ENCODE data around the gene FRMD4A. TPM values are rescaled to one million over a fixed set of nuclear protein-coding genes. Genes with fewer than 3 reads are reported as not detected.

Gene FRMD4A
- total RNA-seq, 1 experiment from 2014 or later: 0.23 TPM

DNA sequence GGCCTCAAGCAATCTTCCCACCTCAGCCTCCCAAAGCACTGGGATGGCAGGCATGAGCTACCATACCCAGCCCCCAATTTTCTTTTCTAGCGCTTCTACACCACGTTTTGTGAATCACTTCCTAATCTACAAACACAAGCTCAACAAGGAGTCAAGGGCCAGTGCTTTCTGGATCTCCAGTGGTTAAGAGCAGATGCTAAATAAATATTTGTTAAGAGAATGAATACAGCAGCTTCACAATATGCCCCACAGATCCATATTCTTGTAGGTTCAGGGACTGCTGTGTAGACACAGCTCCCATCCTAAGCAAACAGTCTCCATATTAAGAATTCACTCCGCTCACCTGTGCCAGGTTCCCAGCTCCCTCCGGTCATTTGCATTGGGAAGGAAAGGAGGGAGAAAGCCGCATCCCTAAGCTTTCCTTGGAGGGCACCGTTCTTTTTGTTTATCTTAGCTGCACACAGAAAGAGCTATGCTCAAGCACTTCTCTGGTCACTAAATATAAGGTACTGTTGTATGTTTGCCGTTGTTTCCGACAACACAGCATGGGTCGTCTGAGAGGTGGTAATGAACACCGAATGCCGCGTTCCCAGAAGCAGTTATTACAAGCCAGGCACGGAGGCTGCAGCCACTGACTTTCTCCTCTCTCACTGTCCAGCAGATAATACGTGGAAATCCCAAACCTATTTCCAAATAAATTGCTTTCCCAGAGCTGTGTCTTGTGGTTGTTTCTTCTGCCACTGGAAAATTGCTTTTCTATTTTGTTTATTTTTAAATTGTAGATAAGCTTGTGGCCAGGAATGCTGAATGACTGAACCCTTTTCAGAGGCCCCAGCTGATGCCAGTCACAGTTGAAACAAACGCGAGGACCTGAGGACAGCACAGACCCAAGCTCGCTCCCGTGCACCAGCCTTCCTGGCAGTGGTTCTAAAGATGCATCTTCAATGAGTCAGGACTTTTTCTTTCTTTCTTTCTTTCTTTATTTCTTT, 526.9 kb downstream of the FRMD4A start:
- no peaks in the 10 kb centered on the region for H3K9me3 Mint-ChIP-seq (ENCODE audit: unreplicated experiment)
- H3K27ac Mint-ChIP-seq (ENCODE audit: low read depth, unreplicated experiment): no peak overlapping the region
- H3K36me3 Mint-ChIP-seq (ENCODE audit: insufficient read depth, unreplicated experiment): no peaks in the 10 kb centered on the region
- intact Hi-C loops (cut with micrococcal nuclease): no loop called here
- no peaks in the 10 kb centered on the region for H3K4me1 Mint-ChIP-seq (ENCODE audit: insufficient read depth, unreplicated experiment)
- ChIA-PET POLR2A (no interaction called here), CTCF (interaction anchor here (0.8 to 0.9 kb wide), 2 partner anchors 17 to 290 kb away, joined by 3 read pairs; no protein-coding TSS in a partner anchor)
- no TSS peak for BruUV-seq (replicated peaks)
- DNase-seq (ENCODE audit: unreplicated experiment): no peak
- TF ChIP-seq, protein P1, sequence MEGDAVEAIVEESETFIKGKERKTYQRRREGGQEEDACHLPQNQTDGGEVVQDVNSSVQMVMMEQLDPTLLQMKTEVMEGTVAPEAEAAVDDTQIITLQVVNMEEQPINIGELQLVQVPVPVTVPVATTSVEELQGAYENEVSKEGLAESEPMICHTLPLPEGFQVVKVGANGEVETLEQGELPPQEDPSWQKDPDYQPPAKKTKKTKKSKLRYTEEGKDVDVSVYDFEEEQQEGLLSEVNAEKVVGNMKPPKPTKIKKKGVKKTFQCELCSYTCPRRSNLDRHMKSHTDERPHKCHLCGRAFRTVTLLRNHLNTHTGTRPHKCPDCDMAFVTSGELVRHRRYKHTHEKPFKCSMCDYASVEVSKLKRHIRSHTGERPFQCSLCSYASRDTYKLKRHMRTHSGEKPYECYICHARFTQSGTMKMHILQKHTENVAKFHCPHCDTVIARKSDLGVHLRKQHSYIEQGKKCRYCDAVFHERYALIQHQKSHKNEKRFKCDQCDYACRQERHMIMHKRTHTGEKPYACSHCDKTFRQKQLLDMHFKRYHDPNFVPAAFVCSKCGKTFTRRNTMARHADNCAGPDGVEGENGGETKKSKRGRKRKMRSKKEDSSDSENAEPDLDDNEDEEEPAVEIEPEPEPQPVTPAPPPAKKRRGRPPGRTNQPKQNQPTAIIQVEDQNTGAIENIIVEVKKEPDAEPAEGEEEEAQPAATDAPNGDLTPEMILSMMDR (IDR thresholded peaks at IDR 0.05; ENCODE audit: unreplicated experiment): no peak
- H3K27me3 Mint-ChIP-seq (ENCODE audit: insufficient read depth, unreplicated experiment): no peaks in the 10 kb centered on the region
- no peak overlapping the region for H3K4me3 Mint-ChIP-seq (ENCODE audit: unreplicated experiment)

DNA sequence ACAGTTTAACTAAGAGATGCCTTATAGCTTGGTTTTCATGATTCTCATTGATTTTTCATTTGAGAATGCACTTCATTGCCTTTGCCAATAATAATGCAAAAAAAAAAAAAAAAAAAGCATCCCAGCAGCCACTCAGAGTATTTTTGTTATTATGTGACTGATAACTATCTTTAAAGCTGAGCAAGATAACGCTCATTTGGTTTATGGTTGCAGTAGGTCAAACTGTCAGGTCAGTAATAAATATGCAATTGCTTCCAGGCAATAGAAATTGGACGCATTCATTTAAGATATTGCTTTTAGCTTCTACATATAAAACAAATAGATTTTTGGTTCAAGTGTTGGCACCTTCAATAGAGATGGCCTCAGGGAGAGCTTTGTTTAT, 528.8 kb downstream of the FRMD4A start:
- no peak for DNase-seq (ENCODE audit: unreplicated experiment)
- H3K27ac Mint-ChIP-seq (ENCODE audit: low read depth, unreplicated experiment): no peak overlapping the region
- no TSS peak for BruUV-seq (replicated peaks)
- no peaks in the 10 kb centered on the region for H3K27me3 Mint-ChIP-seq (ENCODE audit: insufficient read depth, unreplicated experiment)
- POLR2A ChIA-PET: no interaction called here
- CTCF ChIA-PET: interaction anchor here (0.7 to 1.0 kb wide), 2 partner anchors 13 to 292 kb away, joined by 3 read pairs; no protein-coding TSS in a partner anchor
- H3K36me3 Mint-ChIP-seq (ENCODE audit: insufficient read depth, unreplicated experiment): no peaks in the 10 kb centered on the region
- no peaks in the 10 kb centered on the region for H3K9me3 Mint-ChIP-seq (ENCODE audit: unreplicated experiment)
- H3K4me1 Mint-ChIP-seq (ENCODE audit: insufficient read depth, unreplicated experiment): no peaks in the 10 kb centered on the region
- TF ChIP-seq, protein P1 (IDR thresholded peaks at IDR 0.05; ENCODE audit: unreplicated experiment): no peak
- no peak overlapping the region for H3K4me3 Mint-ChIP-seq (ENCODE audit: unreplicated experiment)
- intact Hi-C loops (cut with micrococcal nuclease): no loop called here

DNA sequence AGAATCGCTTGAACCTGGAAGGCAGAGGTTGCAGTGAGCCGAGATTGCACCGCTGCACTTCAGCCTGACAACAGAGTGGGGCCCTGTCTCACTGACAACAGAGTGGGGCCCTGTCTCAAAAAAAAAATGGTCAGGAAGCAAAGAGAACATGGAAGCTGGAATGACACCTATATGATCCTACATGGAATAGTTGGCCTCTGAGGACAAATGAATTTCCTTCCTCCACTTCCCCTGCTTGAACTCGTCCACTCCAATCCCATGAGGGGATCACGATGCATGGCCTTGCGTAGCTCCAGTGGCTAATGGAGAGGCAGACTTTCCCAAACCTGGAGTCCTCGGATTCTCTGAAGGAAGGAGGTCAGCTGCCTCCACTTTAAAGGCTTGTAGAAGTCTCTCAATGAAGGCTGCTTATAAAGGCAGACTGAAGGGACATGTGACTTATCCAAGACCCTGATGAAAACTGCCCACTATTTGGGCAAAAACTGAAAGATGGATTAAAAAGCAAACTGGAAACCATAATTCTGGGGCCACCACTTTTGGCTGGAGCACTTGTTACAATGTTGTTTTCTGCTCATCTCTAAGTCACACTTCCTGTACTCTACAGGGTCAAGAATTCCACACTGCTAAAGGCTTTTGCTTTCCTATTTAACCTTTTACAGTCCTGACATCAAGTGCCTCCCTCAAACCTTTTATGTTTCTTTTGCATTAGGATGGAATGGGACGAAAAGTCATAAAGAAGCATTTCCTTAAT, 529.4 kb downstream of the FRMD4A start:
- ChIA-PET POLR2A (interaction anchor here (0.7 kb wide), 1 partner anchor 280 kb away, joined by 3 read pairs; no protein-coding TSS in a partner anchor), CTCF (interaction anchor here (0.7 to 1.0 kb wide), 2 partner anchors 12 to 293 kb away, joined by 3 read pairs; no protein-coding TSS in a partner anchor)
- TF ChIP-seq, protein P1 (IDR thresholded peaks at IDR 0.05; ENCODE audit: unreplicated experiment): no peak
- intact Hi-C loops (cut with micrococcal nuclease): no loop called here
- Mint-ChIP-seq H3K9me3 (ENCODE audit: unreplicated experiment) (no peaks in the 10 kb centered on the region), H3K4me1 (ENCODE audit: insufficient read depth, unreplicated experiment) (peaks cover 1% of the 10 kb centered on the region), H3K36me3 (ENCODE audit: insufficient read depth, unreplicated experiment) (no peaks in the 10 kb centered on the region), H3K27ac (ENCODE audit: low read depth, unreplicated experiment) (no peak overlapping the region), H3K27me3 (ENCODE audit: insufficient read depth, unreplicated experiment) (no peaks in the 10 kb centered on the region), H3K4me3 (ENCODE audit: unreplicated experiment) (no peak overlapping the region)
- BruUV-seq (replicated peaks): no TSS peak
- no peak for DNase-seq (ENCODE audit: unreplicated experiment)

- ChIA-PET CTCF (no interaction called here), POLR2A (no interaction called here)
- intact Hi-C loops (cut with micrococcal nuclease): no loop called here
- peaks cover 10% of the 10 kb centered on the region for H3K27me3 Mint-ChIP-seq (ENCODE audit: insufficient read depth, unreplicated experiment)
- H3K9me3 Mint-ChIP-seq (ENCODE audit: unreplicated experiment): no peaks in the 10 kb centered on the region
- peaks cover 6% of the 10 kb centered on the region for H3K4me1 Mint-ChIP-seq (ENCODE audit: insufficient read depth, unreplicated experiment)
- H3K36me3 Mint-ChIP-seq (ENCODE audit: insufficient read depth, unreplicated experiment): no peaks in the 10 kb centered on the region
- no peak overlapping the region for H3K4me3 Mint-ChIP-seq (ENCODE audit: unreplicated experiment)
- BruUV-seq (replicated peaks): no TSS peak
- no peak for DNase-seq (ENCODE audit: unreplicated experiment)
- TF ChIP-seq, protein P1 (IDR thresholded peaks at IDR 0.05; ENCODE audit: unreplicated experiment): no peak
- no peak overlapping the region for H3K27ac Mint-ChIP-seq (ENCODE audit: low read depth, unreplicated experiment)
Measured at GRCh38 chr10:13797164-13797563, 533.6 kb downstream of the FRMD4A start.

All from MCF 10A (cell line).